Liver (tissue), 9 donors: ENCODE results near the gene PODNL1. TPM values are rescaled to one million over a fixed set of nuclear protein-coding genes. Genes with fewer than 3 reads are reported as not detected.

ENCODE experiments used
- DNase-seq: peaks from one replicate; pipeline ENCODE4 v3.0.0-alpha.2; 2017; ENCODE audit warnings: low spot score
- H3K27ac ChIP-seq, 2 donors: one replicate each; pipeline ENCODE4 v1.7.0; 2013; ENCODE audit warnings: inconsistent platforms in 2 of 2, low read length in 2 of 2, control low read depth in 1 of 2, low read depth in 1 of 2, mild to moderate bottlenecking in 1 of 2
- H3K27me3 ChIP-seq, 4 donors: one replicate each; pipeline versions ENCODE4 v1.6.1 to v1.7.0; 2013; ENCODE audit warnings: low read length in 3 of 4, inconsistent platforms in 1 of 4, mild to moderate bottlenecking in 1 of 4, moderate library complexity in 1 of 4; ENCODE audit not compliant: control insufficient read depth in 4 of 4, insufficient read depth in 4 of 4
- H3K36me3 ChIP-seq, 4 donors: one replicate each; pipeline versions ENCODE4 v1.6.1 to v1.7.0; 2013; ENCODE audit warnings: low read length in 3 of 4, mild to moderate bottlenecking in 3 of 4, low read depth in 1 of 4, moderate library complexity in 1 of 4; ENCODE audit not compliant: control insufficient read depth in 4 of 4, insufficient read depth in 3 of 4
- H3K4me1 ChIP-seq, 4 donors: one replicate each; pipeline versions ENCODE4 v1.6.1 to v1.7.0; 2013; ENCODE audit warnings: low read length in 3 of 4, mild to moderate bottlenecking in 3 of 4, moderate library complexity in 1 of 4; ENCODE audit not compliant: control insufficient read depth in 4 of 4, insufficient read depth in 4 of 4
- H3K4me3 ChIP-seq, 3 donors: one replicate each; pipeline versions ENCODE4 v1.6.1 to v1.7.0; 2013; ENCODE audit warnings: low read length in 3 of 3, control low read depth in 1 of 3, low read depth in 1 of 3, mild to moderate bottlenecking in 1 of 3
- H3K9ac ChIP-seq, 2 donors: one replicate each; pipeline ENCODE4 v1.7.0; 2013; ENCODE audit warnings: low read length in 2 of 2, mild to moderate bottlenecking in 2 of 2, moderate library complexity in 2 of 2, control low read depth in 1 of 2, low read depth in 1 of 2
- H3K9me3 ChIP-seq, 4 donors: one replicate each; pipeline versions ENCODE4 v1.6.1 to v1.7.0; 2013; ENCODE audit warnings: low read length in 3 of 4; ENCODE audit not compliant: control insufficient read depth in 4 of 4
- EGR1 ChIP-seq, 2 donors: IDR thresholded peaks; 2 replicates each; pipeline ENCODE4 v1.6.1; 2016 to 2018; ENCODE audit warnings: antibody characterized with exemption in 2 of 2, low read depth in 2 of 2
- FOXA1 ChIP-seq: IDR thresholded peaks from 2 replicates; pipeline ENCODE4 v1.6.1; 2016; ENCODE audit warnings: antibody characterized with exemption
- FOXA2 ChIP-seq: IDR thresholded peaks from 2 replicates; pipeline ENCODE4 v1.6.1; 2016; ENCODE audit warnings: antibody characterized with exemption
- GABPA ChIP-seq, 2 donors: IDR thresholded peaks in 1 of 2; conservative IDR thresholded peaks in 1 of 2; 2 replicates each; pipeline ENCODE4 v1.6.1; 2016; ENCODE audit warnings: antibody characterized with exemption in 2 of 2, mild to moderate bottlenecking in 1 of 2, moderate library complexity in 1 of 2
- NR2F2 ChIP-seq: IDR thresholded peaks from 2 replicates; pipeline ENCODE4 v1.6.1; 2016; ENCODE audit warnings: antibody characterized with exemption
- RAD21 ChIP-seq, 2 donors: IDR thresholded peaks; 2 replicates each; pipeline ENCODE4 v1.6.1; 2016; ENCODE audit warnings: antibody characterized with exemption in 2 of 2, mild to moderate bottlenecking in 2 of 2
- RXRA ChIP-seq, 2 donors: IDR thresholded peaks; 2 replicates each; pipeline ENCODE4 v1.6.1; 2017 to 2018; ENCODE audit warnings: antibody characterized with exemption in 2 of 2, mild to moderate bottlenecking in 1 of 2
- SP1 ChIP-seq: IDR thresholded peaks from 2 replicates; pipeline ENCODE4 v1.6.1; 2018; ENCODE audit warnings: antibody characterized with exemption, mild to moderate bottlenecking
- TAF1 ChIP-seq: conservative IDR thresholded peaks from 2 replicates; pipeline ENCODE4 v1.6.1; 2016; ENCODE audit warnings: antibody characterized with exemption, mild to moderate bottlenecking
- YY1 ChIP-seq: IDR thresholded peaks from 2 replicates; pipeline ENCODE4 v1.6.1; 2016; ENCODE audit warnings: antibody characterized with exemption, mild to moderate bottlenecking
- WGBS: extraction: QIAGEN DNeasy Blood & Tissue Kit; methylation state at CpG from one replicate; pipeline ENCODE4 v1.1.7; 2013; 5-methylcytosine and 5-hydroxymethylcytosine counted together
- polyA plus RNA-seq, 2 donors: library from polyadenylated mRNA; stranded (reverse) in 1 of 2; unstranded in 1 of 2; fragments of 200-250 nt in 1 of 2; fragments of >200 nt in 1 of 2; fragmentation: Nextera tagmentation in 1 of 2; extraction: Ambion mirVana in 1 of 2; gene quantifications; one replicate each; pipeline versions ENCODE4 v1.2.1 to v1.2.3, GENCODE V29; 2013 to 2015
- total RNA-seq, 2 donors: library from RNA; depleted of rRNA; stranded (reverse); fragments of >200 nt; gene quantifications; one replicate each; pipeline ENCODE4 v1.2.3, GENCODE V29; 2014
- TF ChIP-seq, protein P1 (sequence below): IDR thresholded peaks from 2 replicates; pipeline ENCODE4 v1.6.1; 2016; ENCODE audit warnings: antibody characterized with exemption
- TF ChIP-seq, protein P2 (sequence below): fragments of 150-350 bp; IDR thresholded peaks from 2 replicates; pipeline ENCODE4 v1.5.1; 2017; ENCODE audit warnings: improper control_type of control experiment, low read depth, low read length; ENCODE audit not compliant: missing input control
- TF ChIP-seq, protein P3 (sequence below): IDR thresholded peaks from 2 replicates; pipeline ENCODE4 v1.6.1; 2016; ENCODE audit warnings: antibody characterized with exemption
- TF ChIP-seq, protein P4 (sequence below): IDR thresholded peaks from 2 replicates; pipeline ENCODE4 v1.6.1; 2016; ENCODE audit warnings: antibody characterized with exemption, mild to moderate bottlenecking
- donor health status: healthy.
- donor health status: healthy.
- donor health status: healthy.
- donor health status: healthy.
- donor health status: healthy.

Gene PODNL1
- total and polyA plus RNA-seq, 4 donors = 0.30 TPM; not detected in 3

DNA sequence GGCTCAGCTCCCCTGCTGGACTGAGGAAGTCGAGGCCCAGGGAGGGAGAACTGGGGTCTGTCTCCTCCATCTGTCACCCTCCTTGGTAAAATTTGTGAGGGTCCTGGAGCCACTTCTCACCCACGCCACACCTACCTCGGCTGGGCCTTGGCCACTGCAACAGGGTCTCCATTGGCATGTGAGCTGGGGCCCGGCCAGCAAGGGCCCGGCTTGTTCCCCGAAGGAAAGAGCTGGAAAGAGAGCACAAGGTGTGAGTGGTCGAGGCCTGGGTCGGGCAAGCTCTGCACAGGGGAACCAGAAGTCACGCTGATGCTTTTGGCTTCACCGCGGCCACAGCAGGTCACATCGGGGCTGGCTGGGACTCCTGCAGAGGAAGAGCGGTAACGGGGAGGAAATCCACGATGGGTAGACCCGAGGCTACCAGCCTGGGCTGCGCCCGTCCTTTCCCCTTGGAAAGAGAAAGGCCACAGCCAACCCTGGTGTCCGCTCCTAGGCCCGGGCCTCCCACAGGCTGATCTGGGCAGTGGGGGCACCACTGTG is 52.3 kb downstream of the PODNL1 start:
- no peaks in the 10 kb centered on the region for H3K4me1 ChIP-seq
- no peaks in the 10 kb centered on the region for H3K9me3 ChIP-seq
- no peak overlapping the region for H3K27ac ChIP-seq
- TF ChIP-seq YY1 (no peak), FOXA1 (no peak), SP1 (no peak), RAD21 (IDR thresholded peaks at IDR 0.05) (no peak), NR2F2 (no peak), RXRA (IDR thresholded peaks at IDR 0.05) (no peak), TAF1 (no peak)
- TF ChIP-seq, protein P1, sequence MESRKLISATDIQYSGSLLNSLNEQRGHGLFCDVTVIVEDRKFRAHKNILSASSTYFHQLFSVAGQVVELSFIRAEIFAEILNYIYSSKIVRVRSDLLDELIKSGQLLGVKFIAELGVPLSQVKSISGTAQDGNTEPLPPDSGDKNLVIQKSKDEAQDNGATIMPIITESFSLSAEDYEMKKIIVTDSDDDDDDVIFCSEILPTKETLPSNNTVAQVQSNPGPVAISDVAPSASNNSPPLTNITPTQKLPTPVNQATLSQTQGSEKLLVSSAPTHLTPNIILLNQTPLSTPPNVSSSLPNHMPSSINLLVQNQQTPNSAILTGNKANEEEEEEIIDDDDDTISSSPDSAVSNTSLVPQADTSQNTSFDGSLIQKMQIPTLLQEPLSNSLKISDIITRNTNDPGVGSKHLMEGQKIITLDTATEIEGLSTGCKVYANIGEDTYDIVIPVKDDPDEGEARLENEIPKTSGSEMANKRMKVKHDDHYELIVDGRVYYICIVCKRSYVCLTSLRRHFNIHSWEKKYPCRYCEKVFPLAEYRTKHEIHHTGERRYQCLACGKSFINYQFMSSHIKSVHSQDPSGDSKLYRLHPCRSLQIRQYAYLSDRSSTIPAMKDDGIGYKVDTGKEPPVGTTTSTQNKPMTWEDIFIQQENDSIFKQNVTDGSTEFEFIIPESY = no peak
- TF ChIP-seq, protein P2, sequence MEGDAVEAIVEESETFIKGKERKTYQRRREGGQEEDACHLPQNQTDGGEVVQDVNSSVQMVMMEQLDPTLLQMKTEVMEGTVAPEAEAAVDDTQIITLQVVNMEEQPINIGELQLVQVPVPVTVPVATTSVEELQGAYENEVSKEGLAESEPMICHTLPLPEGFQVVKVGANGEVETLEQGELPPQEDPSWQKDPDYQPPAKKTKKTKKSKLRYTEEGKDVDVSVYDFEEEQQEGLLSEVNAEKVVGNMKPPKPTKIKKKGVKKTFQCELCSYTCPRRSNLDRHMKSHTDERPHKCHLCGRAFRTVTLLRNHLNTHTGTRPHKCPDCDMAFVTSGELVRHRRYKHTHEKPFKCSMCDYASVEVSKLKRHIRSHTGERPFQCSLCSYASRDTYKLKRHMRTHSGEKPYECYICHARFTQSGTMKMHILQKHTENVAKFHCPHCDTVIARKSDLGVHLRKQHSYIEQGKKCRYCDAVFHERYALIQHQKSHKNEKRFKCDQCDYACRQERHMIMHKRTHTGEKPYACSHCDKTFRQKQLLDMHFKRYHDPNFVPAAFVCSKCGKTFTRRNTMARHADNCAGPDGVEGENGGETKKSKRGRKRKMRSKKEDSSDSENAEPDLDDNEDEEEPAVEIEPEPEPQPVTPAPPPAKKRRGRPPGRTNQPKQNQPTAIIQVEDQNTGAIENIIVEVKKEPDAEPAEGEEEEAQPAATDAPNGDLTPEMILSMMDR = no peak
- H3K4me3 ChIP-seq = no peak overlapping the region
- no peaks in the 10 kb centered on the region for H3K27me3 ChIP-seq
- 90% methylated on average over 20 of the region's 20 CpGs for WGBS
- DNase-seq = no peak
- H3K9ac ChIP-seq = no peak overlapping the region
- no peaks in the 10 kb centered on the region for H3K36me3 ChIP-seq

DNA sequence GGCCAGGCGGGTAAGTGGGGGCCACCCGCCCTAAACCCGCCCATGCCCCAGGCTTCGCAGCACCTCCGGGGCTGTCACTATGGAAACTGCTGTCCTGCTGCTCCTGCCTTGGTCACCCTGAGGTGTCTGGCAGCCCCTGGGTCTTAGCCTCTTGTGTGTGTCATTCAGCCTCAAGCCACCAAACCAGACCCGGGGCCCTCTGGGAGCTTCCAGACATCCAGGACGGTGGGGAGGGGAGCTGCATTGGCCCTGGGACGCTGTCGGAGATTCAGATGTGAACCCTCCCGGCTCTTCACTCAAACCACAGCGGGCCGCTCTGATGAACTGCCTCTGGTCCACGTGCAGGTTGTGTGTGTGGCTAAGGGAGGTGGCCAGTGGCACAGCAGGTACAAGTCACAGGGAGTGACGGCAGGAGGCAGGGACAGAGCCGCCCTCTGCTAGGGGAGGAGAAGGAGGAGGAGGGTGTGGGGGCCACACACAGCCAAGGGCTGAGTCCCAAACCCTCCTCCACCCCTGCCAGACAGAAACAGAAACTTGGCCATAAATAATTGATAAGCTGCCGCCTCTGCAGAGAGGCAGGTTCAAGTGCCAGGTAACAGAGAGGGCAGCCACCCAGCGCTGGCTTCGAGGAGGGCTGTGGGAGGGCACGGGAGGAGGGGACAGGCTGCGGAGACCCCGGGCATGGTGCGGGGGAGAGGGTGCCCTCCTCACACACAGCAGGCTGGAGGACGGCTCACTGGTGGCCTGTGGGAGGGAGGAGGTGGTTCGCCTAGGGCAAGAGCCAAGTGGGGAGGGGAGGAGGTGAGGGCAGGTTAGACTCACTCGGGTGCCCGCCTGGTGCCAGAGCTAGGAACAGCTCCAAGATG is 53.3 kb downstream of the PODNL1 start:
- Histone ChIP-seq H3K4me3 (no peak overlapping the region), H3K4me1 (peaks cover 0 to 7% (median under 1%) of the 10 kb centered on the region in 4 donors)

More for the DNA sequence above, 53.3 kb downstream of the PODNL1 start:
- H3K9ac ChIP-seq = no peak overlapping the region
- no peaks in the 10 kb centered on the region for H3K36me3 ChIP-seq
- H3K27me3 ChIP-seq = no peaks in the 10 kb centered on the region
- no peak for TF ChIP-seq NR2F2
- TF ChIP-seq TAF1 = no peak
- no peak for TF ChIP-seq FOXA1
- TF ChIP-seq, protein P2 = no peak
- TF ChIP-seq GABPA (IDR thresholded peaks at IDR 0.05 in 1 of 2, conservative IDR thresholded peaks at IDR 0.05 in 1 of 2) = no peak
- no peak for TF ChIP-seq RAD21 (IDR thresholded peaks at IDR 0.05)
- TF ChIP-seq, protein P3, sequence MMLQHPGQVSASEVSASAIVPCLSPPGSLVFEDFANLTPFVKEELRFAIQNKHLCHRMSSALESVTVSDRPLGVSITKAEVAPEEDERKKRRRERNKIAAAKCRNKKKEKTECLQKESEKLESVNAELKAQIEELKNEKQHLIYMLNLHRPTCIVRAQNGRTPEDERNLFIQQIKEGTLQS = no peak
- TF ChIP-seq, protein P4, sequence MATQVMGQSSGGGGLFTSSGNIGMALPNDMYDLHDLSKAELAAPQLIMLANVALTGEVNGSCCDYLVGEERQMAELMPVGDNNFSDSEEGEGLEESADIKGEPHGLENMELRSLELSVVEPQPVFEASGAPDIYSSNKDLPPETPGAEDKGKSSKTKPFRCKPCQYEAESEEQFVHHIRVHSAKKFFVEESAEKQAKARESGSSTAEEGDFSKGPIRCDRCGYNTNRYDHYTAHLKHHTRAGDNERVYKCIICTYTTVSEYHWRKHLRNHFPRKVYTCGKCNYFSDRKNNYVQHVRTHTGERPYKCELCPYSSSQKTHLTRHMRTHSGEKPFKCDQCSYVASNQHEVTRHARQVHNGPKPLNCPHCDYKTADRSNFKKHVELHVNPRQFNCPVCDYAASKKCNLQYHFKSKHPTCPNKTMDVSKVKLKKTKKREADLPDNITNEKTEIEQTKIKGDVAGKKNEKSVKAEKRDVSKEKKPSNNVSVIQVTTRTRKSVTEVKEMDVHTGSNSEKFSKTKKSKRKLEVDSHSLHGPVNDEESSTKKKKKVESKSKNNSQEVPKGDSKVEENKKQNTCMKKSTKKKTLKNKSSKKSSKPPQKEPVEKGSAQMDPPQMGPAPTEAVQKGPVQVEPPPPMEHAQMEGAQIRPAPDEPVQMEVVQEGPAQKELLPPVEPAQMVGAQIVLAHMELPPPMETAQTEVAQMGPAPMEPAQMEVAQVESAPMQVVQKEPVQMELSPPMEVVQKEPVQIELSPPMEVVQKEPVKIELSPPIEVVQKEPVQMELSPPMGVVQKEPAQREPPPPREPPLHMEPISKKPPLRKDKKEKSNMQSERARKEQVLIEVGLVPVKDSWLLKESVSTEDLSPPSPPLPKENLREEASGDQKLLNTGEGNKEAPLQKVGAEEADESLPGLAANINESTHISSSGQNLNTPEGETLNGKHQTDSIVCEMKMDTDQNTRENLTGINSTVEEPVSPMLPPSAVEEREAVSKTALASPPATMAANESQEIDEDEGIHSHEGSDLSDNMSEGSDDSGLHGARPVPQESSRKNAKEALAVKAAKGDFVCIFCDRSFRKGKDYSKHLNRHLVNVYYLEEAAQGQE = no peak
- no peak for TF ChIP-seq YY1
- no peak for TF ChIP-seq RXRA (IDR thresholded peaks at IDR 0.05)
- TF ChIP-seq SP1 = no peak
- no peak for TF ChIP-seq EGR1 (IDR thresholded peaks at IDR 0.05; ENCODE audit: low read depth in 2 of 2)
- TF ChIP-seq FOXA2 = no peak
- WGBS = 72% methylated on average over 26 of the region's 26 CpGs
- H3K9me3 ChIP-seq = no peaks in the 10 kb centered on the region
- no peak overlapping the region for H3K27ac ChIP-seq
- no peak for DNase-seq
